ENCODE data around the gene SELPLG. TPM values are rescaled to one million over a fixed set of nuclear protein-coding genes. Genes with fewer than 3 reads are reported as not detected.
"Not testable (repeated sequence)": the region's sequence is repeated elsewhere in the genome, so short reads cannot be mapped to it uniquely, and the experiment has no call there.

The SELPLG gene
- total and polyA plus RNA-seq, 2 donors (not counting 1 experiment from before 2014, with no cell fraction given), result 6.1 to 8.0 TPM

DNA sequence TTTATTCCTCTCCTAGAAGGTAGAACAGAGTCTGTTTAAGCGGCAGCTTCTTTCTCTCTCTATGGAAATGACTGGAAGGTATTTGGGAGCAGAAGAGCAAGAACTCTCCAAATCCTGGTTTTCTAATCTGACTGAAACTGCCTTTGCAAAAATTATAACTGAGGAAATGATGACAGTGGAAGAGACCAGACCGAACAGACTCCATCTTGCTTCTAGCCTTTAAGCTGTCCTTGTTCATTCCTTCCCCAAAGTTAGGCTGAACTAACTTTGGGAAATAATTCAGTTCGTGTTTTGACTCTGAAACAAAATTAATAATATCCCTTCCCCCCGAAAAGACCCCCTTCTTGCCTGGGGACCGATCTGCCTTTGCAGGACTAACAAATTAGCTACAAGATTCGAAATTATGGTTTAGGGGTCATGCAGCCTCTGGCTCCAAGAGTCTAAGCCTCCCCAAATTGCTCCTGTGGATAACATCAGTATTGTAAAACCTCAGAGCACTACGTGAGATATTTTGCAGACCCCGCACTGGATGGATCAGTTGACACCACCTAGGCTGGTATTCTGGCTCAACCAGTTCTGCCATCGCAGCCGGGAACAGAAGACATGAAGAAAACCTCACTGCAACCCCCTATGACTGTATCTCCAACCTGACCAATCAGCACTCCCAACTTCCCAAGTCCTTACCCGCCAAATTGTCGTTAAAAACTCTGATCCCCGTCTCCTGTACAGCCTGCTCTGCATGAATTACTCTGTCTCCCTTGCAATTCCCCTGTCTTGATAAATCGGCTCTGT is 14.1 kb downstream of the SELPLG start:
- Mint-ChIP-seq H3K9me3 (ENCODE audit: insufficient read depth) (peaks cover 3% of the 10 kb centered on the region), H3K27ac (no peak overlapping the region), H3K4me3 (no peak overlapping the region), H3K4me1 (peaks cover 66% of the 10 kb centered on the region), H3K27me3 (no peaks in the 10 kb centered on the region)
- Histone ChIP-seq H3K27ac (ENCODE audit: low read length in 2 of 2) (no peak overlapping the region), H3K36me3 (replicated peaks in 1 of 2; ENCODE audit: control extremely low read depth in 1 of 2, control insufficient read depth in 1 of 2, extremely low read depth in 1 of 2, insufficient read depth in 2 of 2, low read length in 1 of 2) (peaks cover 0 to 11% of the 10 kb centered on the region in 2 experiments), H3K4me1 (ENCODE audit: control insufficient read depth in 2 of 2, insufficient read depth in 2 of 2, low read length in 2 of 2) (peaks cover 35 to 44% of the 10 kb centered on the region in 2 donors), H4K20me1 (ENCODE audit: control insufficient read depth, insufficient read depth, low read length, poor library complexity, severe bottlenecking) (no peaks in the 10 kb centered on the region), H3K27me3 (replicated peaks in 1 of 4; ENCODE audit: control extremely low read depth in 1 of 4, control insufficient read depth in 3 of 4, insufficient read depth in 4 of 4, low read length in 3 of 4) (no peaks in the 10 kb centered on the region), H2AFZ (ENCODE audit: insufficient read depth, low read depth, low read length, poor library complexity, severe bottlenecking) (no peak overlapping the region), H3K9ac (ENCODE audit: low read length) (no peak overlapping the region), H3K9me3 (ENCODE audit: control extremely low read depth in 1 of 3, control insufficient read depth in 2 of 3, insufficient read depth in 1 of 3, low read length in 2 of 3) (peaks cover 0 to 37% (median 8%) of the 10 kb centered on the region in 3 donors), H3K79me2 (ENCODE audit: control insufficient read depth, insufficient read depth, low read length) (peaks cover 13% of the 10 kb centered on the region), H3K4me3 (ENCODE audit: control extremely low read depth in 1 of 5, extremely low read depth in 1 of 5, insufficient read depth in 1 of 5, low read depth in 2 of 5, low read length in 4 of 5) (no peak overlapping the region), H3K4me2 (replicated peaks; ENCODE audit: low read depth, low read length, poor library complexity, severe bottlenecking) (no peak overlapping the region)
- WGBS (ENCODE audit: insufficient coverage), result 98% methylated on average over 12 of the region's 14 CpGs
- ChIA-PET CTCF (interaction anchor here (1.2 to 13.8 kb wide), 12 partner anchors 11 to 184 kb away, joined by 4 to 431 read pairs (median 20); partner anchors contain the start of genes ISCU, SART3 and SELPLG), POLR2A (interaction anchor here (0.6 to 8.6 kb wide), 3 partner anchors 16 to 100 kb away, joined by 3 to 133 read pairs (median 5); partner anchors contain the start of gene SELPLG)
- intact Hi-C loops (cut with micrococcal nuclease), result loop anchor here (2.0 to 5.0 kb wide), 4 partner anchors 27 to 333 kb away; partner anchors contain the start of gene CORO1C
- no peak for TF ChIP-seq EZH2 (IDR thresholded peaks at IDR 0.05; ENCODE audit: borderline replicate concordance, insufficient read depth, low read depth, low read length, poor library complexity, severe bottlenecking)
- TF ChIP-seq, protein P1, sequence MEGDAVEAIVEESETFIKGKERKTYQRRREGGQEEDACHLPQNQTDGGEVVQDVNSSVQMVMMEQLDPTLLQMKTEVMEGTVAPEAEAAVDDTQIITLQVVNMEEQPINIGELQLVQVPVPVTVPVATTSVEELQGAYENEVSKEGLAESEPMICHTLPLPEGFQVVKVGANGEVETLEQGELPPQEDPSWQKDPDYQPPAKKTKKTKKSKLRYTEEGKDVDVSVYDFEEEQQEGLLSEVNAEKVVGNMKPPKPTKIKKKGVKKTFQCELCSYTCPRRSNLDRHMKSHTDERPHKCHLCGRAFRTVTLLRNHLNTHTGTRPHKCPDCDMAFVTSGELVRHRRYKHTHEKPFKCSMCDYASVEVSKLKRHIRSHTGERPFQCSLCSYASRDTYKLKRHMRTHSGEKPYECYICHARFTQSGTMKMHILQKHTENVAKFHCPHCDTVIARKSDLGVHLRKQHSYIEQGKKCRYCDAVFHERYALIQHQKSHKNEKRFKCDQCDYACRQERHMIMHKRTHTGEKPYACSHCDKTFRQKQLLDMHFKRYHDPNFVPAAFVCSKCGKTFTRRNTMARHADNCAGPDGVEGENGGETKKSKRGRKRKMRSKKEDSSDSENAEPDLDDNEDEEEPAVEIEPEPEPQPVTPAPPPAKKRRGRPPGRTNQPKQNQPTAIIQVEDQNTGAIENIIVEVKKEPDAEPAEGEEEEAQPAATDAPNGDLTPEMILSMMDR (IDR thresholded peaks at IDR 0.05), result no peak
- ATAC-seq (ENCODE audit: low read depth) (no peak), DNase-seq (no peak)

DNA sequence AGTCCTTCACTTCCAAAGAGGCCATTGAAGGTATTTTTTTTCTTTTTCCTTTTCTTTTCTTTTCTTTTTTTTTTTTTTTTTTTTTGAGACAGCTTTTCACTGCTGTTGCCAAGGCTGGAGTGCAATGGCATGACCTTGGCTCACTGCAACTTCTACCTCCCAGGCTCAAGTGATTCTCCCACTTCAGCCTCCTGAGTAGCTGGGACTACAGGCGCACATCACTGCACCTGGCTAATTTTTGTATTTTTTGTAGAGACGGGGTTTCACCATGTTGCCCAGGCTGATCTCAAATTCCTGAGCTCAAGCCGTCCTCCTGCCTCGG is 14.8 kb downstream of the SELPLG start:
- Mint-ChIP-seq H3K27ac (peak overlapping the region; percentile 98), H3K4me1 (peaks cover 64% of the 10 kb centered on the region)
- H3K4me3 ChIP-seq (ENCODE audit: control extremely low read depth in 1 of 5, extremely low read depth in 1 of 5, insufficient read depth in 1 of 5, low read depth in 2 of 5, low read length in 4 of 5); H4K20me1 ChIP-seq (ENCODE audit: control insufficient read depth, insufficient read depth, low read length, poor library complexity, severe bottlenecking); DNase-seq; H3K4me2 ChIP-seq (replicated peaks; ENCODE audit: low read depth, low read length, poor library complexity, severe bottlenecking); H3K9ac ChIP-seq (ENCODE audit: low read length); H3K27ac ChIP-seq (ENCODE audit: low read length in 2 of 2); ATAC-seq (ENCODE audit: low read depth); H3K27me3 ChIP-seq (replicated peaks in 1 of 4; ENCODE audit: control extremely low read depth in 1 of 4, control insufficient read depth in 3 of 4, insufficient read depth in 4 of 4, low read length in 3 of 4); H3K27me3 Mint-ChIP-seq; H2AFZ ChIP-seq (ENCODE audit: insufficient read depth, low read depth, low read length, poor library complexity, severe bottlenecking); H3K9me3 Mint-ChIP-seq (ENCODE audit: insufficient read depth); H3K4me3 Mint-ChIP-seq: not testable (repeated sequence)
- intact Hi-C loops (cut with micrococcal nuclease), result loop anchor here (1.0 to 5.0 kb wide), 6 partner anchors 28 to 333 kb away; partner anchors contain the start of gene CORO1C
- Histone ChIP-seq H3K9me3 (ENCODE audit: control extremely low read depth in 1 of 3, control insufficient read depth in 2 of 3, insufficient read depth in 1 of 3, low read length in 2 of 3) (peaks cover 0 to 35% (median 8%) of the 10 kb centered on the region in 3 donors), H3K36me3 (replicated peaks in 1 of 2; ENCODE audit: control extremely low read depth in 1 of 2, control insufficient read depth in 1 of 2, extremely low read depth in 1 of 2, insufficient read depth in 2 of 2, low read length in 1 of 2) (peaks cover 0 to 11% of the 10 kb centered on the region in 2 experiments), H3K4me1 (ENCODE audit: control insufficient read depth in 2 of 2, insufficient read depth in 2 of 2, low read length in 2 of 2) (peaks cover 35 to 44% of the 10 kb centered on the region in 2 donors), H3K79me2 (ENCODE audit: control insufficient read depth, insufficient read depth, low read length) (peaks cover 13% of the 10 kb centered on the region)
- CTCF ChIA-PET, result interaction anchor here (1.2 to 13.8 kb wide), 18 partner anchors 10 to 436 kb away, joined by 3 to 431 read pairs (median 8); partner anchors contain the start of genes ISCU, SART3 and SELPLG
- POLR2A ChIA-PET, result interaction anchor here (1.1 to 8.6 kb wide), 5 partner anchors 17 to 54 kb away, joined by 3 to 133 read pairs (median 7); partner anchors contain the start of gene SELPLG
- WGBS (ENCODE audit: insufficient coverage), result 100% methylated on average over 4 of the region's 4 CpGs
